ENCODE data around the gene NUDT3.

The NUDT3 gene

GRCh38 chr6:34393966-34394305 is 1.5 kb upstream of the NUDT3 start:
- Histone ChIP-seq H3K4me2 (peak overlapping the region; percentile 94; the same call in 1 of the 2 replicates), H3K36me3 (0 out of 2 replicates have a peak, but pooled peaks cover 8% of the 10 kb centered on the region), H3K4me1 (peaks cover 28% of the 10 kb centered on the region), H3K27ac (no peak overlapping the region), H3K9me3 (peaks cover 14% of the 10 kb centered on the region), H3K4me3 (no peak overlapping the region), H3K27me3 (no peaks in the 10 kb centered on the region), H3K9ac (no peak overlapping the region), H4K20me1 (peaks cover 19% of the 10 kb centered on the region)
- no peak for TF ChIP-seq Cebpa-rat (IDR thresholded peaks at IDR 0.05)

GRCh38 chr6:34393191-34393965 is 909 bp upstream of the NUDT3 start:
- peaks cover 14% of the 10 kb centered on the region for H3K9me3 ChIP-seq
- no peaks in the 10 kb centered on the region for H3K27me3 ChIP-seq
- 0 out of 2 replicates have a peak, but pooled peaks cover 10% of the 10 kb centered on the region for H3K36me3 ChIP-seq
- peak overlapping the region; percentile 94 for H3K4me2 ChIP-seq
- no peak for TF ChIP-seq Cebpa-rat (IDR thresholded peaks at IDR 0.05)
- peaks cover 28% of the 10 kb centered on the region for H3K4me1 ChIP-seq
- H3K27ac ChIP-seq = peak overlapping the region; percentile 97
- H3K4me3 ChIP-seq = peak overlapping the region; percentile 97
- peaks cover 25% of the 10 kb centered on the region for H4K20me1 ChIP-seq
- peak overlapping the region; percentile 98 for H3K9ac ChIP-seq

- Histone ChIP-seq H3K4me1 (peaks cover 32% of the 10 kb centered on the region), H3K4me2 (peak overlapping the region; percentile 89), H3K27me3 (no peaks in the 10 kb centered on the region), H3K4me3 (peak overlapping the region; percentile 97), H3K36me3 (0 out of 2 replicates have a peak, but pooled peaks cover 10% of the 10 kb centered on the region), H3K27ac (peak overlapping the region; percentile 97), H4K20me1 (peaks cover 39% of the 10 kb centered on the region), H3K9ac (peak overlapping the region; percentile 98), H3K9me3 (peaks cover 14% of the 10 kb centered on the region)
- TF ChIP-seq Cebpa-rat (IDR thresholded peaks at IDR 0.05) = no peak
These were observed 528 bp downstream of the NUDT3 start for GRCh38 chr6:34391786-34392496.

GRCh38 chr6:34391473-34391785 is 1.0 kb downstream of the NUDT3 start:
- Histone ChIP-seq H3K27ac (peak overlapping the region; percentile 97), H3K9me3 (peaks cover 10% of the 10 kb centered on the region), H3K9ac (peak overlapping the region; percentile 98), H3K4me2 (peak overlapping the region; percentile 89), H3K4me3 (peak overlapping the region; percentile 97), H4K20me1 (peaks cover 44% of the 10 kb centered on the region), H3K4me1 (peaks cover 37% of the 10 kb centered on the region), H3K36me3 (0 out of 2 replicates have a peak, but pooled peaks cover 10% of the 10 kb centered on the region), H3K27me3 (no peaks in the 10 kb centered on the region)
- no peak for TF ChIP-seq Cebpa-rat (IDR thresholded peaks at IDR 0.05)

- H3K4me2 ChIP-seq = peak overlapping the region; percentile 89
- H3K36me3 ChIP-seq = 0 out of 2 replicates have a peak, but pooled peaks cover 10% of the 10 kb centered on the region
- TF ChIP-seq Cebpa-rat (IDR thresholded peaks at IDR 0.05) = no peak
- H3K9me3 ChIP-seq = peaks cover 4% of the 10 kb centered on the region; the same call in 1 of the 2 replicates
- H3K27ac ChIP-seq = peak overlapping the region; percentile 97
- H3K27me3 ChIP-seq = no peaks in the 10 kb centered on the region
- peak overlapping the region; percentile 97 for H3K4me3 ChIP-seq
- H3K4me1 ChIP-seq = peaks cover 41% of the 10 kb centered on the region
- H4K20me1 ChIP-seq = peaks cover 51% of the 10 kb centered on the region
- peak overlapping the region; percentile 98 for H3K9ac ChIP-seq
These were observed 1.7 kb downstream of the NUDT3 start for GRCh38 chr6:34390531-34391472.

- H3K27me3 ChIP-seq = no peaks in the 10 kb centered on the region
- H3K4me3 ChIP-seq = no peak overlapping the region
- no peak overlapping the region for H3K9ac ChIP-seq
- 0 out of 2 replicates have a peak, but pooled peaks cover 10% of the 10 kb centered on the region for H3K36me3 ChIP-seq
- TF ChIP-seq Cebpa-rat (IDR thresholded peaks at IDR 0.05) = no peak
- peaks cover 68% of the 10 kb centered on the region for H4K20me1 ChIP-seq
- peaks cover 50% of the 10 kb centered on the region for H3K4me1 ChIP-seq
- H3K4me2 ChIP-seq = no peak overlapping the region
- H3K27ac ChIP-seq = no peak overlapping the region
- no peaks in the 10 kb centered on the region for H3K9me3 ChIP-seq
These were observed 3.4 kb downstream of the NUDT3 start for GRCh38 chr6:34389034-34389433.

GRCh38 chr6:34388421-34388820 is 4.0 kb downstream of the NUDT3 start:
- H3K4me2 ChIP-seq = no peak overlapping the region
- H3K4me1 ChIP-seq = peaks cover 50% of the 10 kb centered on the region
- 0 out of 2 replicates have a peak, but pooled peaks cover 10% of the 10 kb centered on the region for H3K36me3 ChIP-seq
- no peak overlapping the region for H3K9ac ChIP-seq
- peaks cover 74% of the 10 kb centered on the region for H4K20me1 ChIP-seq
- no peaks in the 10 kb centered on the region for H3K27me3 ChIP-seq
- H3K4me3 ChIP-seq = no peak overlapping the region
- TF ChIP-seq Cebpa-rat (IDR thresholded peaks at IDR 0.05) = no peak
- H3K27ac ChIP-seq = no peak overlapping the region
- no peaks in the 10 kb centered on the region for H3K9me3 ChIP-seq

- no peak overlapping the region for H3K9ac ChIP-seq
- peaks cover 55% of the 10 kb centered on the region for H3K4me1 ChIP-seq
- peaks cover 93% of the 10 kb centered on the region for H4K20me1 ChIP-seq
- H3K27me3 ChIP-seq = no peaks in the 10 kb centered on the region
- H3K4me2 ChIP-seq = peak overlapping the region; percentile 40
- no peak for TF ChIP-seq Cebpa-rat (IDR thresholded peaks at IDR 0.05)
- H3K9me3 ChIP-seq = peaks cover 6% of the 10 kb centered on the region; the same call in 1 of the 2 replicates
- no peak overlapping the region for H3K27ac ChIP-seq
- H3K4me3 ChIP-seq = no peak overlapping the region
- peaks cover 18% of the 10 kb centered on the region; the same call in 1 of the 2 replicates for H3K36me3 ChIP-seq
These were observed 5.9 kb downstream of the NUDT3 start for GRCh38 chr6:34386316-34387137.

Data from BLaER1 (cell line).